GM19397 (cell line): ENCODE measurements around the gene HOXA4.

Experiments used
- ATAC-seq: cut with Tn5 transposase; IDR thresholded peaks from one replicate; pipeline ENCODE4 v1.9.1; 2021; ENCODE audit warnings: mild to moderate bottlenecking, moderate library complexity; ENCODE audit not compliant: unreplicated experiment

Gene HOXA4

DNA sequence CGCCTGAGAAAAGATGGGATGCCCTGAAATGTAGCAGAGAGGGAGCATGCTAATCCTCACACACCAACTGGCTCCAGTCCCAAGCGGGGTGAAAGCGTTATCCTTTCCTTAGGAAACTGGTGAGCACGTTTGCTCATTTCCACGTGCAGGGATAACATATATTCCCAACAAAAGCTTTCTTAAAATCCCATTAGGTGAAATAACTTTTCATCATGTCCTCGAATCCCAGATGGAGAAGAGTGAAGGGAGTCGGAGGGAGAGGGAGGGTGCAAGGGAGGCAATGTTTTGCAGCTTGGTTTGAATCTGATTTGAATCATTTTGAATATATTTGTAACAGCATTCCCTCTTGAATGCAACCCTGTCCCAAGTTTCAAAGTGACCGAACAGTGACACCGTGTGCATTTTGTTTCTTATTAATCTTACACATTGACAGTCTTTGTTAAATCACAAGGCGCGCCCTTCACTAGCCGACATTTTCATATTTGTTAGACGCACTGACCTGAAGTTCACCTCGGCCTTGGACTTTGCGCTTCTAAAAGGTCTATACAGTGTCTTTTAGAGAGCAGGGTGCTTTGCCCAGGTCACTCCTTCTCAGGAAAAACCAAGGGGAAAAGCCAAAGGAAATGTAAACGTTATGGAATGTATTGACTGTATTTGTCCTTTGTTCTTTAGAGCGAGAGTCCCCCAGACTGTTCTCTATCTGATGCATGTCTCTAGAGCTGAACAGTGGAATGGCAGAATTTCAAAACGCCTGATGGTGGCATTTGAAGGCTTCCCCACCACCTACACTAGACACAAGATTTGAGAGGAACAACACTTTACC lies 3.1 kb upstream of the HOXA4 start:
- no peak for ATAC-seq

DNA sequence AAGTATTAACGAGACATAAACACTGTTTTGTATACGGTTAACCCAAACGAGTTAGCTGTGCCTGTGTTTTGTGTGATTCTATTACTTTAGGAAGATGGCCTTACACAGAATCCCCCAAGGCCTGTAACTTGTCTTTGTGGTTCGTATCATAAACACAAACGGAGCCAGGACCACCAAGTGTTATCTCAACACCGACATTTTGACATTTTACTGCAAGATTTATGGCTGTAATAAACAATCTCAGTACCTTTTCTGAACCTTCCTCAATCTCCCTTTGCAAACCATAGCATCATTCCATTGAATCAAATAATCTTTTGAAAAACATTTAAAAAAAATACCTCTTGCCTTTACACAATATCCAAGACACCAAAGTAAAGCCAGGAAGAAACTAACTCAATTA lies 2.4 kb upstream of the HOXA4 start:
- no peak for ATAC-seq

GRCh38 chr7:27132214-27132613 lies 1.7 kb upstream of the HOXA4 start:
- no peak for ATAC-seq

GRCh38 chr7:27131390-27131819 lies 848 bp upstream of the HOXA4 start:
- ATAC-seq = no peak

DNA sequence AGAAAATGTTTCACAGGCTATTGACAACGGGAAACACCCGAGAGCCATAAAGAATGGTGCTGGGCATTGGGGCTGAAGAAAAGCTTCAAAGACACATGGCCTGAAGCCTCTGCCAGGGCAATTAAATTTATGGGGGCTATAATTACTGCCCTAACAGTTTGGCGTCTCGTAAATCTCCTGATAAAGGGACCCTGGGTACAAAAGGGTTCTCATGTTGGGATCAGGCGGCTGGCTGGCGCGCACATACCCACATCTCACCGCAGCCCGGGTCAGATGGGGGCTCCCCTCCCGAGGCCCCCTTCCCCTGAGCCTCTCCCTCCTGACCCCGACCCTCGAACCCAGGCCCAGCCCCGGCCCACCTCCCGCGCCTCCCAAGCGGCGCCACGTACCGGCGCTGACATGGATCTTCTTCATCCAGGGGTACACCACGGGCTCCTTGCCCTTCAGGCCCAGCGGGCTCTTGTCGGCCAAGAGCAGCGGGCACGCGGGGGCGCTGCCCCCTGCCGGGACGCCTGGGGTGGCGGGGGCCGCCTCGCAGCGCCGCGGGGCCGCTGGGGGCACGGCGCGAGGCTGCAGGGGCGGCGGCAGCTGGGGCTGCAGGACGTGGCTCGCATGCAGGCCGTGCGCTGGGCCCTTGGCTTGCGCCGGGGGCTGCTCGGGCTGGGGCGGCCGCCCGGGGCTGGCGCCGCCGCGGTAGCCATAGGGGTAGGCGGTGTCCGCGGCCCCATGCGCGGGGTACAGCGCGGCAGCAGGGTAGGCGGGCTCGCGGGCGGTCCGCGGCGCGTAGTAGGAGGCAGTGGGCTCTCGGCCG lies 623 bp downstream of the HOXA4 start:
- ATAC-seq = no peak

- ATAC-seq = no peak
Observed at GRCh38 chr7:27128776-27129728, 1.5 kb downstream of the HOXA4 start.

DNA sequence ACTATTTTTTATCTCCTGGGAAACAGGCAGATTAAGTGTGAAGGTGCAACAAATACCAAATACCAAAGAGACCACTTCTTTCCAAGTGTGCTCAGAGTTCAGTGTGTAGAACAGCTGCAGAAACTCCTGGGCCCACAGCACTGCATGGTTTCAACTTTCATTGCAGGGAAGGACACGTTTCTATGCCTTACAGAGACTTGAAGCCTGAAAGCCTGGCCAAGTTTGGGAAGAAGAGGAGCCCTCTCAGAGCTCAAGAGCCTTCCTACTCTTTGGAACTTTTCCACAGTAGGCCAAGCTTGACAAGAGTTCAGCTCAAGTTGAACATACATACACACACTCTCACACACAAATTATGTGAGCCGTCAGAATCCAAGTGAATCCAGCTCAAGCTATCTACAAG lies 2.5 kb downstream of the HOXA4 start:
- ATAC-seq = no peak

DNA sequence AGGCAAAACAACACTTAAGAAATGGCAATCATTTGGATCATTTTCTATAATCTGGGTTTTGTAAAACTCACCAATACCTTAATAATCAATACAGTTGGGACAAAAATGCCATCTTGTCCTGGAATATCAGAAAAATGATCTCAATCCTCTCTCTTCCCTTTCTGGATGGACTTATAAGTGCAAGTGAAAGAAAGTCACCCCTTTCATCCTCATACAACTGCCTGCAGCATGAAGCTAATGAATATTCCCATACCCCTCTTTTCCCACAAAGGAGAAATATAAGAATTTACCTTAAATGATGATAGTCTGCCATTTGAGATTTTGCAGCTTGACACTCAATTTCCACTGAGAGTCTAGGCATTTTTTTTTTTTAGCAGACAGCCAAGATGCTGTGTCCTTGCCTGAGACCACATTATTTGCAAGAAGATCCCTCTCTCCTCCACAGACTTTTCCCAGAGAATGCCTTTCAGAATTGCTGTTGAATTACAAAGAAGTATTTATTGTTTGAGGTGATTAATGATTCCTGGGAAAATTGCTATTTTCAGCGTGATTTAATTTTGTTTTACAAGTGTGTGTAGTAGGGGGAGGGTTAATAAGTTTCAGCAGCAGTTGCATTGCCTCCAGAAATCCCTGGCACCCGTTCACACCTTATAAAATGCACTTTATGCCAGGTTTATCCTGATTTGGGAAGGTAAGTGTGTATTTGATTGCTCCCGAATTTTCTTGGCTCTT lies 3.8 kb downstream of the HOXA4 start:
- no peak for ATAC-seq

DNA sequence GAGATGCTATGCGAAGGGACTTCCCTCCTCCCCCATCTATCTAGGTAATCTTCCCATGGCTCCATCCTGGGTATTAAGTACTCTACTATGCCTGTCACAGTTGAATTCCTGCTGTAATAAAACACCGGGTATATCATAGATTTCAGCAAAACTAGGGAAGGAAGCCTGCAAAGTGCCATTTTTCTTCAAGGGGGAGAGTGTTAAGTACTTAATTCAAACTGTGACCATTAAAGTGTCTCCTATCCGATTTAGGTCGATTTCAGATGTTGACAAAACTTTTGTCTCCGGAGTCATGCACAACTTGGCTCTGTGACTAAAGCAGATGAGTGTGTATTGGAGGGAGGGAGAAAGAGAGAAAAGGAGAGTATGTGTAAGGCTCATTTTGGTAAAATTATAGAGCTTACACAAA lies 4.6 kb downstream of the HOXA4 start:
- no peak for ATAC-seq

DNA sequence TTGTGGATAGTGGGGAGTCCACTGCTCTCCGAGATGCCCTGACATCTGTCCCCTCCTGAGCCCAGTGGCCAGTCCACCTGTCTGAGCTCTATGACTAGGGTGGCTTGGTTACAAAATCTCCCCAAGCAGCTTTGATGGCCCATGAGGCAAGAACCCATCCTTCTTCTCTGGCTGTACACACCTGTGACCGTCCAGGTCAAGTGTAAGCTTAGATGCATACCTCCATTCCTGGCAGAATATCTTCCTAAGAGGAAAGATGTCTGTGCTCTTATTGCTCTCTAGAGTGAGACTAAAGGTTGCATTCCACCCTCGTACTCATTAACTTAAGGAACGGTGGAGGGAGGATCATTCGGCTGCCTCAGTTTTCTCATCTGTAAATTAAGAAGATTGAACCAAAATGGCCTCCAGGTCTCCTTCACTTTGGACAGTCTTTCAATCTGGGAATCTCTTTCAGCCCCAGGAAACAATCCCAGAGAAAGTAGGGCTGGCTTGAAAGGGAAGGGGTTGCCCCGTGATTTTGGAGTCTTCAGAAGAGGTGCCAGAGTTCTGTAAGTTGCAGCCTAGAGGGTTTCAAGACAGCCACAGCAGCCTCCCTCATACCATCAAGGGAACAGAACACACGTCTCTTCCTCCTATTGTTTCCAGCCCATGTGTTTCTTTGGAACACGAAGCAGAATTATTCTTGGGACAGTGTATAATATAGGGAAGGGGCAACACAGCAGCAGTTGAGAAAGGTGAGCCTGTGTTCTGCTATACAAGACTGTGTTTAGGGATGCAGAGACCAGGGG lies 5.5 kb downstream of the HOXA4 start:
- no peak for ATAC-seq

GRCh38 chr7:27124096-27124901 lies 6.3 kb downstream of the HOXA4 start:
- no peak for ATAC-seq

DNA sequence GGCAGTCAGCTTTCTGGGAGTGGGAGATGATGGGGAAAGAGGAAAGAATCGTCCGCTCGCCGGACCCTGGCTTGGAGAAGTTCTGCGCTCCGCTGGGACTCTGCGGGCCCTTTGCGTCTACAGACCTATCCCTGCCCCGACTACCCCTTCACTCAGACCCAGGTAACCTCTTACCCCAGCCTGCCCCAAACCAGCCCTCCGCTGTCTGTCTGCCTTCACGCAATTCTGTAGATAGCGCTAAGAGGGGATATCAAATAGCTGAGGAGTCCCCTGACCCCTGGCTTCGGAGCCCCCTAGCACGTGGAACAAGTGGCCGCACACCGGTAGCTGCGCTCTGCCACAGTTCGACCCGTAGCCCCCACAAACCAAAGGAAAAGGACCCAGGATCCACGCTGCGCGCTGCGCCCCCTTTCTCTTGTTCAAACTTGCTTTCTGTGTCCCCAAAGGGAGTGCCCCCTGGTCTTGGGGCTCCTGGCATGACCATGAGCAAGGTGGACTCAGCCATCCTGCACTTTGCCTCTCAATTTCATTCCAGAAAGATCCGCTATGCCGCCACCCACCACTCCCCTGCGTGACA lies 7.0 kb downstream of the HOXA4 start:
- ATAC-seq = no peak

DNA sequence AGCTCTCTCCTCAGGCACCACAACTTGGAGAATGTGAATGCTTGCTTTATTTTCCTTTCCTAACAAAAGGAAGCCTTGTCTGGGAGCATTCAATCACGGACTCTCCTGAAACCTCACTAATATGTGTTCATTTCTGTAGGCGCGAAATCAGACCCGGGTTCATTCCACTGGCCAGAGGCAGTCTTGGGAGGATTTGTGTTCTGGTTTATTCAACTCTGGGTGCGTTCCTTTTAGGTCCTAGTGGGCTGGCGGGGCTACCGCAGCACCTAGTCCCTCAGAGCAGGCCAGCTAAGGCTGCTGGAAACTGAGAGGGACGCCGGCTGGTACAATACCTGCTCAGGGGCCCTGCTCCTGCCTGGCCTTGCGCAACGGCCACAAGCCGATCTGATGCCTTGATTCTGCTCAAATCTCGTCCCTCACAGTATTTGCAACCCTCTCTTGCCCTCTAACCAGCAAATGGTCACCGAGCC lies 7.5 kb downstream of the HOXA4 start:
- no peak for ATAC-seq

GRCh38 chr7:27122077-27122910 lies 8.3 kb downstream of the HOXA4 start:
- ATAC-seq = no peak

DNA sequence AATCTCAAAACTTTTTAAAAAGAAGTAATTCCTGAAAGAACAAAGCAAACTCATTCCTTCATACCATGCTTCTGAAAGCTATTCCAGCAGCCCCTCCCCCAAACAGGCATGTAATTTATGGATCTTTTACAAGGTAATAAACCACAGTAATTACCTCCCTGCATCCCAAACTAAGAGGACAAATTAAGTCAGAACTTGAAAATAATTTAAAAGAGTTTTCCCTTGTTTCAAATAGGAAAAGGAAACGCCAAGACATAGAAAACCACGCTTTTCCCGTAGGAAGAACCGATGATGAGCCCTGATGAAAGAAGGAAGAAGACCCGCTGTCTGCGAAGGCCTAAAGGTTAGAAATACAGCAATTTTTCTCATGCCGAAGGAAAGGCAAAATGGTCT lies 8.9 kb downstream of the HOXA4 start:
- no peak for ATAC-seq

- no peak for ATAC-seq
Observed at GRCh38 chr7:27119412-27119911, 11.1 kb downstream of the HOXA4 start.

DNA sequence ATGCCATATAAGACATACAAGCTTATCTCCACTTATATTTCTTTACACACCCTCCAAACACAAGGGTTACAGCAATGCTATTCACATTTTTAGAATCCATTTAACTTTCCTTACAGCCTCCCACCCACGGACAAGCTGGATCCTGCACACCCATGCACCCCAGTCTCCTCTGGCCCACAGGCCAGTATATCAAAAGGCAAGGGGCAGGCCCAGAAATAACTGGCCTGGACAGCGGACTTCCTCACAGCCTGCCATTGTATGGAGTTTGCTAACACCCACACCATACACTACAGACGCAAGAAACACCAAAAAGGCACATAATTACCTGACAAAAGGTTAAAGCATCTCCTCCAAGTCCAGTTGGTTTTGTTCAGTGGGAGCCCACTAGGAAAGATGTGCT lies 12.0 kb downstream of the HOXA4 start:
- no peak for ATAC-seq
